ENCODE data around the gene GPR137C. TPM values are rescaled to one million over a fixed set of nuclear protein-coding genes. Genes with fewer than 3 reads are reported as not detected.
"Not testable (repeated sequence)": the region's sequence is repeated elsewhere in the genome, so short reads cannot be mapped to it uniquely, and the experiment has no call there.

The GPR137C gene
- total and polyA plus RNA-seq, 8 donors, result 0.25 to 3.9 (median 0.45) TPM; not detected in 3

DNA sequence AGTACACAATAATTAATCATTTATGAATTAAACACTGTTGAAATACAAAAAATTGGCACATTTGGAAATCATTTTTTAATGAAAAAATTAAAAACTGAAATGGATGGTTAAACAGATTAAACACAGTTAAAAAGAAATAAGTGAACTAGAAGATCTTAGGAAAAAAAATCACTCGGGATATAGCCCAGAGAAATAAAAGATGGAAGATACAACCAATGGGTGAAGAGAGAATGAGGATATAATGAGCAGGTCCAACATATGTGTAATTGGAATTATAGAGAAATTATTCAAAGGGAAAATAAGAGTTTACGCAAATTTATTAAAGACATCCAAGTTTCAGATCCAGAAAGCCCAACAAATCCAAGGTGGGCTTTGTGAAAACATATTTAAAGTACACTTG is 6.1 kb downstream of the GPR137C start:
- no peak for DNase-seq
- WGBS, 5 donors, result 97 to 98% (median 98%) methylated on average over 2 of the region's 2 CpGs
- Histone ChIP-seq H3K4me3 (no peak overlapping the region), H3K27me3 (no peaks in the 10 kb centered on the region), H3K9me3 (peaks cover 0 to 13% (median 2%) of the 10 kb centered on the region in 4 donors), H3K27ac (no peak overlapping the region), H3K36me3 (no peaks in the 10 kb centered on the region), H3K4me1 (peaks cover 0 to 8% (median 6%) of the 10 kb centered on the region in 4 donors)
- TF ChIP-seq POLR2A (IDR thresholded peaks at IDR 0.05) (no peak), EP300 (IDR thresholded peaks at IDR 0.05) (no peak), CTCF (IDR thresholded peaks at IDR 0.05) (no peak), POLR2AphosphoS5 (IDR thresholded peaks at IDR 0.05) (no peak)
- intact Hi-C loops (cut with DNase I; ENCODE audit: low total_unique reads), result no loop called here

- WGBS, 5 donors, result 72 to 85% (median 78%) methylated on average over 2 of the region's 2 CpGs
- no peak for DNase-seq
- Histone ChIP-seq H3K27me3 (no peaks in the 10 kb centered on the region), H3K4me3 (no peak overlapping the region), H3K27ac (no peak overlapping the region), H3K36me3 (no peaks in the 10 kb centered on the region), H3K4me1 (no peaks in the 10 kb centered on the region), H3K9me3 (peaks cover 0 to 17% (median 2%) of the 10 kb centered on the region in 4 donors)
- intact Hi-C loops (cut with DNase I; ENCODE audit: low total_unique reads), result no loop called here
- TF ChIP-seq POLR2AphosphoS5 (IDR thresholded peaks at IDR 0.05), result no peak
- TF ChIP-seq CTCF (IDR thresholded peaks at IDR 0.05), result no peak
- TF ChIP-seq POLR2A (IDR thresholded peaks at IDR 0.05), result no peak
- no peak for TF ChIP-seq EP300 (IDR thresholded peaks at IDR 0.05)
Observed at GRCh38 chr14:52563120-52563519, 10.5 kb downstream of the GPR137C start.

- DNase-seq; H3K27me3 ChIP-seq; H3K4me1 ChIP-seq; H3K4me3 ChIP-seq; H3K27ac ChIP-seq; H3K36me3 ChIP-seq; intact Hi-C loops (cut with DNase I; ENCODE audit: low total_unique reads): not testable (repeated sequence)
- 83 to 93% (median 86%) methylated on average over 7 of the region's 7 CpGs for WGBS, 5 donors
- peaks cover 7 to 55% (median 46%) of the 10 kb centered on the region in 4 donors for H3K9me3 ChIP-seq
Observed at GRCh38 chr14:52568454-52568853, 15.8 kb downstream of the GPR137C start.

- no peak overlapping the region for H3K4me3 ChIP-seq
- TF ChIP-seq POLR2AphosphoS5 (IDR thresholded peaks at IDR 0.05) (no peak), CTCF (IDR thresholded peaks at IDR 0.05) (no peak), EP300 (IDR thresholded peaks at IDR 0.05) (no peak), POLR2A (IDR thresholded peaks at IDR 0.05) (no peak)
- no peak overlapping the region for H3K27ac ChIP-seq
- H3K9me3 ChIP-seq, result peaks cover 3 to 35% (median 26%) of the 10 kb centered on the region in 4 donors
- no peaks in the 10 kb centered on the region for H3K27me3 ChIP-seq
- DNase-seq, result no peak
- intact Hi-C loops (cut with DNase I; ENCODE audit: low total_unique reads), result no loop called here
- WGBS, 5 donors, result 51 to 81% (median 70%) methylated on average over 2 of the region's 2 CpGs
- H3K4me1 ChIP-seq, result no peaks in the 10 kb centered on the region
- no peaks in the 10 kb centered on the region for H3K36me3 ChIP-seq
Observed at GRCh38 chr14:52575858-52576257, 23.2 kb downstream of the GPR137C start.

GRCh38 chr14:52583544-52583943 is 30.9 kb downstream of the GPR137C start:
- intact Hi-C loops (cut with DNase I; ENCODE audit: low total_unique reads), result no loop called here
- Histone ChIP-seq H3K36me3 (no peaks in the 10 kb centered on the region), H3K4me3 (no peak overlapping the region), H3K27me3 (no peaks in the 10 kb centered on the region), H3K4me1 (no peaks in the 10 kb centered on the region), H3K9me3 (no peaks in the 10 kb centered on the region), H3K27ac (no peak overlapping the region)
- no peak for TF ChIP-seq EP300 (IDR thresholded peaks at IDR 0.05)
- no peak for TF ChIP-seq POLR2AphosphoS5 (IDR thresholded peaks at IDR 0.05)
- TF ChIP-seq CTCF (IDR thresholded peaks at IDR 0.05), result no peak
- no peak for TF ChIP-seq POLR2A (IDR thresholded peaks at IDR 0.05)
- no peak for DNase-seq
